Neuron (in vitro differentiated cells): ENCODE measurements around the gene PPP1R1A.

Experiments
- H2AFZ ChIP-seq: one replicate; pipeline ENCODE4 v1.6.1; 2013; ENCODE audit warnings: low read depth, mild to moderate bottlenecking, inconsistent platforms, low read length, moderate library complexity
- H3K27me3 ChIP-seq: one replicate; pipeline ENCODE4 v1.6.1; 2013; ENCODE audit warnings: low read length; ENCODE audit not compliant: insufficient read depth
- H3K36me3 ChIP-seq: one replicate; pipeline ENCODE4 v1.6.1; 2013; ENCODE audit warnings: low read length; ENCODE audit not compliant: insufficient read depth
- H3K4me1 ChIP-seq: one replicate; pipeline ENCODE4 v1.6.1; 2013; ENCODE audit warnings: low read length; ENCODE audit not compliant: insufficient read depth
- H3K4me3 ChIP-seq: 2 replicates; pipeline ENCODE4 v1.5.1; 2013; ENCODE audit warnings: mild to moderate bottlenecking, low read length, moderate library complexity
- H3K9me3 ChIP-seq: one replicate; pipeline ENCODE4 v1.6.1; 2013; ENCODE audit warnings: low read length

PPP1R1A gene

DNA sequence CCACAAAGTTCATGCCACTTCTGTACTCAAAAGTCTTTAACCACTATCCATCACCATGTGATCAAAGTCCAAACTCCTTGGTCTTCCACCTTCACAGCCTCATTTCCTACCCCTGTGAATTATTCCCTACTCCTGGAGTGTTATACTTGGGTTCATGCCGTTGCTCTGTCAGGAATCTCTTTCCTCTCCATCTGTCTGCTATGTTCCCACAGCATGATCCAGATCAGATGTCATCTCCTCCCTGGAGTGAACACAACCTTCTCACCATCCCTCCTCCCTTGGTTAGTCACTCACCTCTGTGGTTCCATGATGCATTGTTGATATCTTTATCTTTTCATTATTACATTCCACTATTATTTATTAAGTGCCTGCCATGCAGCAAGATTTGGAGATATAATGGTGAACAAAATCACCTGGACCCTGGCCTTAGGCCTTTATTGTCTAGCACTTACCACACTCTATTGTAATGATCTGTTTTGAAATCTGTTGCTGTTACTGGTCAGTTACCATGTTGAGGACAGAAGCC lies 23.8 kb upstream of the PPP1R1A start:
- no peak overlapping the region for H2AFZ ChIP-seq
- H3K4me3 ChIP-seq: no peak overlapping the region
- no peaks in the 10 kb centered on the region for H3K36me3 ChIP-seq
- H3K9me3 ChIP-seq: no peaks in the 10 kb centered on the region
- no peaks in the 10 kb centered on the region for H3K27me3 ChIP-seq
- H3K4me1 ChIP-seq: no peaks in the 10 kb centered on the region

DNA sequence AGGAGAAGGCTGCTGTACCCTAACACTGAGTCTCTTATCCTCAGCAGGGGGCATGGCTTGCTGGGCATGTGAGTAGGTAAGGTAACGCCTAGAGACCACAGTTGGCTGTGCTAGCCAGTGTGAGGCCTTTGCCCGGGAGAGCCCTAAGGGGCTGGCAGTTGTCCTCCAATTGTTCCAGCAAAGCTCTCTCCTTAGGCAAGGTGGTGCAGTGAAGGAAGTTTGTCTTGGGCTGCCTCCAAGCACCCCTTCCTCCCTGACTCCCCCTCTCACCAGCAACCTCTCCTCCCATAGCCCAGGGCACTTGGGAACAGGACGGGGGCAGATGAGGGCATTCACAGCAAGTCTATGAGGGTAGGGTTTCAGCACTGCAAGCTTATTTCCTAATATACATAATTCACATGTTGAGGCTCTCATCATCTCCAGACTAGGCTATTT lies 23.3 kb upstream of the PPP1R1A start:
- Histone ChIP-seq H3K36me3 (no peaks in the 10 kb centered on the region), H3K4me1 (no peaks in the 10 kb centered on the region), H3K4me3 (no peak overlapping the region), H3K9me3 (no peaks in the 10 kb centered on the region), H2AFZ (no peak overlapping the region), H3K27me3 (no peaks in the 10 kb centered on the region)

GRCh38 chr12:54608769-54609168 lies 20.3 kb upstream of the PPP1R1A start:
- Histone ChIP-seq H3K9me3 (no peaks in the 10 kb centered on the region), H2AFZ (no peak overlapping the region), H3K4me1 (no peaks in the 10 kb centered on the region), H3K4me3 (no peak overlapping the region), H3K36me3 (no peaks in the 10 kb centered on the region), H3K27me3 (no peaks in the 10 kb centered on the region)

DNA sequence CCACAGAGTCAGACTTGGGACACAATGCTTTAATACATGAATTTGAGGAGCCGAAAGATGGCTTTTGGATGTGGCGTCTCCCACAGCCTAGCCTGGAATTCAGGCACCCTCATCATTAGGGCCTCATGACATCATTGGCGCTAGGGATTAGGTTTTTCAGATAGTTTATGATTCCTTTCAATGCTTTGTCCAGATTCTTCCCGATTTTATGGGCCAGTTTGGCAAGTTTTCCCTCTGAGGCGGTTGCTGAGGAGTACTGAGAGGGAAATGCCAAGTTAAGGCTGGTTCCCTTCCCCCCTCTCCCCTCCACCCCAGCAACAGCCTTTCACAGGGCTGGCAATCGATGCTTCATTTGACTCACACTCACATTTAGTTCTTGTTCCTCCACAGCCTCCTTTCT lies 19.7 kb upstream of the PPP1R1A start:
- H3K4me1 ChIP-seq: no peaks in the 10 kb centered on the region
- no peak overlapping the region for H2AFZ ChIP-seq
- no peaks in the 10 kb centered on the region for H3K27me3 ChIP-seq
- no peaks in the 10 kb centered on the region for H3K9me3 ChIP-seq
- no peaks in the 10 kb centered on the region for H3K36me3 ChIP-seq
- H3K4me3 ChIP-seq: no peak overlapping the region

- Histone ChIP-seq H3K9me3 (no peaks in the 10 kb centered on the region), H3K27me3 (no peaks in the 10 kb centered on the region), H2AFZ (no peak overlapping the region), H3K4me1 (no peaks in the 10 kb centered on the region), H3K4me3 (no peak overlapping the region), H3K36me3 (no peaks in the 10 kb centered on the region)
Measured at GRCh38 chr12:54606556-54606955, 18.1 kb upstream of the PPP1R1A start.

- Histone ChIP-seq H3K36me3 (no peaks in the 10 kb centered on the region), H3K27me3 (no peaks in the 10 kb centered on the region), H3K4me1 (no peaks in the 10 kb centered on the region), H3K4me3 (no peak overlapping the region), H2AFZ (no peak overlapping the region), H3K9me3 (no peaks in the 10 kb centered on the region)
Measured at GRCh38 chr12:54605138-54605970, 16.9 kb upstream of the PPP1R1A start.

DNA sequence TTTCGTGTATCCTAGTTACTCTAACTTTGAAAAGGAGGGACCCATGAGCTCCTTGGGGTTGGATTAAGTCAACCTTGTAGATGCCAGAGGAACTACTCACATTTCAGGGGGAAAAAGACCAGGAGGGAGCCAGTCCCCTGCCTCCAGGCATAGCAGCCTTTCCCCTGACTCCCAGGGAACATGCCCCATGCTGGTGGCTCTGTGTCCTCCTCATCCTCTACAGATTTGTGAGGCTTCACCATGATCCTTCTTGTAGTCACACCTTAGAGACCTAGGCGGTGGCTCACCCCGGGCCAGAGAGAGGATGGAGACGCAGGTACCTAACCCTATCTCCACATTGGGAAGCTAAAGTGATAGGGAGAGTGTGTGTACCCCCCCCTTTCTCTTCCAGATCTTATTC lies 16.0 kb upstream of the PPP1R1A start:
- no peak overlapping the region for H3K4me3 ChIP-seq
- H3K4me1 ChIP-seq: no peaks in the 10 kb centered on the region
- no peaks in the 10 kb centered on the region for H3K9me3 ChIP-seq
- no peaks in the 10 kb centered on the region for H3K27me3 ChIP-seq
- H3K36me3 ChIP-seq: no peaks in the 10 kb centered on the region
- no peak overlapping the region for H2AFZ ChIP-seq

- H2AFZ ChIP-seq: no peak overlapping the region
- no peaks in the 10 kb centered on the region for H3K4me1 ChIP-seq
- no peaks in the 10 kb centered on the region for H3K27me3 ChIP-seq
- no peak overlapping the region for H3K4me3 ChIP-seq
- no peaks in the 10 kb centered on the region for H3K36me3 ChIP-seq
- no peaks in the 10 kb centered on the region for H3K9me3 ChIP-seq
Measured at GRCh38 chr12:54603872-54604271, 15.4 kb upstream of the PPP1R1A start.

DNA sequence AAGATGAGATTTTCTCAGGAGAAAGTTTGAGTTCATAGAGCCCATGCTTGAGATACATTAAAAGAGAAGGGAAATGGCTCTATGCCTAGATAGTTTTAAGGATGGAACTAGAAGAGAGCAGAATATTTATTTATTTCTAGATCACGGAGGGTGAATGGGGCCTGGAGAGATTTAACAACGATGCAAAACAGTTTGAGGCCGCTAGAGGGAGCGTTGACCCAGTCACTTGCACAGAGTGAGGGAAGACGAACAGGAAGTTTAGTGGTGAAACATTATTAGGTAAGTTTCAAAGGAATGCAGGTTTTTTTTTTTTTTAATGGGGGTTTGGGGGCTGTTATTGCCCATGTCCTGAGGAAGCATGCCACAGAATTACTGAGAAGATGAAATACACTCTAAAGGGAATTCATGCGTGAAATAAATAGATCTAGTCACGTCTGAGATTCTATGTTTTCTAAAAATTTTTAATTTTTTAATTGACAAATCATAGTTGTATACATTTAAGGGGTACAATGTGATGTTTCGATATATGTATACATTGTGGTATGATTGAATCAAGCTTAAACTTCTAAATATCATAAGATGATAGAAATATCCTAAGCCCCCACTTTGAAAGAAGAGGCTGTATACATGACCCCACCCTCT lies 14.8 kb upstream of the PPP1R1A start:
- no peaks in the 10 kb centered on the region for H3K27me3 ChIP-seq
- H3K9me3 ChIP-seq: no peaks in the 10 kb centered on the region
- H3K36me3 ChIP-seq: no peaks in the 10 kb centered on the region
- H2AFZ ChIP-seq: no peak overlapping the region
- H3K4me3 ChIP-seq: no peak overlapping the region
- H3K4me1 ChIP-seq: no peaks in the 10 kb centered on the region

DNA sequence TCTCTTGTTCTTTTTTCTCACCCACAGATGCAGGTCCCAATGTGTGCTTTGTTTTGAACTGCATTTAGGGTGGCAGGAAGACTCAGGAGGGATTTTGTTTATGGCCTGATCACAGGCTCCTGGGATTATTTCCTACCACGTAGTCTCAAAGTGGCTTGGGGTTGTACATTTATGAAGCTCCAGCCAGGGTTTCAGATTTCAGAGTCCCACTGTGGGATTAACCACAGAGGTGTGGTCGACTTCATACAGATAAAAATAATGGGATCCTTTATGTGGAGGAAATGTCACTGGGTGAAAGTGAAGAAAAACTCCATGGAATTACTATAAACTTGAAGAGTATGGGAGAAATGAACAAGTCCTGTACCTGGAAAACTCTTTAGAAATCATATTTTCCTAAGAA lies 14.2 kb upstream of the PPP1R1A start:
- Histone ChIP-seq H3K9me3 (no peaks in the 10 kb centered on the region), H3K4me1 (no peaks in the 10 kb centered on the region), H3K36me3 (no peaks in the 10 kb centered on the region), H3K27me3 (no peaks in the 10 kb centered on the region), H3K4me3 (no peak overlapping the region), H2AFZ (no peak overlapping the region)

DNA sequence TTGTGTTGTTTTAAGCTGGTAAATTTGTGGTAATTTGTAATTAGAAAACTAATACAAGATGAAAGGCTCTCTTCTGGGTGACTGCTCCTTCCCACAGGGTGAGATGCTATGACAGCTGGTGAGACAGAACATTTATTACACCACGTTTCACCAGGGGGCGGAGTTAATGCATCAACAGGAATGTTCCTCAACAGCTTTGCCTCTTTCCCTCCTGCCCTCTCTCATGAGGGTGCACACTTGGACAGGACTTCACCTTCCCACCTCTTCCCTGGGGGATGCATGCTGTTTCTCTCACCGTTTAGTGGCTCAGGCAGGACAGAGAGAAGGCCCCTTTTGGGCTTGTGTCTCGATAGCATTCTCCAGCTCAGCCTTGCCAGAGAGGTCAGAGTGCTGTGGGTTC lies 13.4 kb upstream of the PPP1R1A start:
- Histone ChIP-seq H3K4me3 (no peak overlapping the region), H3K27me3 (no peaks in the 10 kb centered on the region), H3K9me3 (no peaks in the 10 kb centered on the region), H3K36me3 (no peaks in the 10 kb centered on the region), H3K4me1 (no peaks in the 10 kb centered on the region), H2AFZ (no peak overlapping the region)

- Histone ChIP-seq H3K36me3 (no peaks in the 10 kb centered on the region), H3K27me3 (no peaks in the 10 kb centered on the region)
Measured at GRCh38 chr12:54598970-54599369, 10.5 kb upstream of the PPP1R1A start.

DNA sequence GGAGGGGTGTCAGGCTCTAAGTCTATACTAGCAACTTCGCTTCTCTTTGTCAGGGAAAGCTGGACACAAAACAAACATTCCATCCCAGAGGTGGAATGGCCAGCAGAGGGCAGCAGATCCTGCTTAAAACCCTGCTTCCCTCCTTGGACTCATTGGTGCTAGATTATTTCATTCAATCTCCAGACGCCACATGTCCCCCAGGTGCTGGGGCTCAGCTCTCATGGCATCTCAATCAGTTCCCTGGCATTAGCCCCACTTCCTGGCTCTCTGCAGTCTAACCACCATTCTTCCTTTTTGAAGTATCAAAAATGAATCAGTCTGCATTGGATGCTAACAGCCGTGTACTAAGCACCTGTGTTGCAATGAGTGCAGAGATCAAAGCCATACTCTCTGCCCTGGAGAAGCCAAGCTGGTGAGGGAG lies 8.1 kb upstream of the PPP1R1A start:
- no peaks in the 10 kb centered on the region for H3K9me3 ChIP-seq
- H2AFZ ChIP-seq: no peak overlapping the region
- H3K36me3 ChIP-seq: no peaks in the 10 kb centered on the region
- no peaks in the 10 kb centered on the region for H3K4me1 ChIP-seq
- H3K4me3 ChIP-seq: no peak overlapping the region
- H3K27me3 ChIP-seq: no peaks in the 10 kb centered on the region

More at GRCh38 chr12:54598970-54599369, 10.5 kb upstream of the PPP1R1A start:
- Histone ChIP-seq H2AFZ (no peak overlapping the region), H3K9me3 (no peaks in the 10 kb centered on the region), H3K4me1 (no peaks in the 10 kb centered on the region), H3K4me3 (no peak overlapping the region)
